ENCODE results near the gene GRAMD1A.

GRAMD1A gene

DNA sequence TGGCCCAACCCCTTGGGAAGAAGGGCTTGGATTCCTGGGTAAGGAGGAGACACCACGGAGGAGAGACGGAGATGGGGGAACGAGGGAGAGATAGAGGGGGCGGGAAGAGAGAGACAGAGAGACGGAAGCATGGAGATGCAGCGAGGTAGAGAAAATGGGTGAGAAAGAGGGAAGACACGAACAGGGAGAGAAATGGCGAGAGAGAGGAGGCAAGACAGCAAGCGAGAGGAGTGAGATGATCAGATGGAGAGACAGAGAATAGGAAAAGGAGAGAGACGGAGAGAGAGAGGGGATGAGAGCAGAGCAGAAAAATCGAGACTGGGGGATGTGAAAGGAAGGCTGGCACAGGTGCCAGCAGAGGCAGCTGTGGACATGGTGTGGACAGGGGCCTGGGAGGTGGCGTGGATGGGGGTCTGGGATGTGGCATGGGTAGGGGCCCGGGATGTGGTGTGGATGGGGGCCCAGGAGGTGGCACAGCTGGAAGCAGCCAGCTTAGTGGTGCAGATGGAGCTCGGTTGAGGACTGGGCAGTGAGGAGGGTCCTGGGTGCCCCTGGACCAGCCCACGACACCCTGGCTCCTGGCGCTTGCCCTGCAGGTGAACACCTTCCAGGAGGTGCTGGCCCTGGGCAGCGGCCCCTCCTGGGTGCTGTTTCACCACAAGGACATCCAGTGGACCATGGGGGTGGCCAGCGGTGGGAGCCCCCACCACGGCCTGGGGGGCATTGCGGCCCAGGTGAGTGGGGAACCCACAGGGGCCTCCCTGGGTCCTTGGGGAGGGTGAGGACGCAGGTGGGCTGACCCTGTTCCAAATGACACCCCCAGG is 75.3 kb downstream of the GRAMD1A start:
- no peak for DNase-seq (ENCODE audit: low read depth)

GRCh38 chr19:35076026-35076370 is 75.9 kb downstream of the GRAMD1A start:
- no peak for DNase-seq (ENCODE audit: low read depth)

All from fibroblast of gingiva (primary cell).